Activated CD8-positive, alpha-beta memory T cell treated with anti-CD3 and anti-CD28 coated beads, Interleukin-2, amount 50 U/mL, for 48 hours (primary cell): ENCODE data around the gene IL1RN.
"Not testable (repeated sequence)": the region's sequence is repeated elsewhere in the genome, so short reads cannot be mapped to it uniquely, and the experiment has no call there.

Experiments used
- DNase-seq: peaks from one replicate; pipeline ENCODE4 v3.0.0-alpha.2; 2020

Gene IL1RN

GRCh38 chr2:113126845-113127645, at the start of gene IL1RN:
Gene IL1RN (plus strand): TSS chr2:113127598. CDS start chr2:113127625, 27 bp downstream.
- DNase-seq, result no peak

- no peak for DNase-seq
Measured at GRCh38 chr2:113077921-113078320, 49.5 kb upstream of the IL1RN start.

- DNase-seq, result no peak
Measured at GRCh38 chr2:113078350-113078839, 49.0 kb upstream of the IL1RN start.

- no peak for DNase-seq
Measured at GRCh38 chr2:113079131-113079530, 48.3 kb upstream of the IL1RN start.

GRCh38 chr2:113080134-113080533, 47.3 kb upstream of the IL1RN start:
- peak; percentile 81 for DNase-seq

GRCh38 chr2:113081488-113082210, 45.7 kb upstream of the IL1RN start:
- no peak for DNase-seq

- DNase-seq, result no peak
Measured at GRCh38 chr2:113083296-113083695, 44.1 kb upstream of the IL1RN start.

- no peak for DNase-seq
Measured at GRCh38 chr2:113084249-113085000, 43.0 kb upstream of the IL1RN start.

GRCh38 chr2:113085542-113085941, 41.9 kb upstream of the IL1RN start:
- DNase-seq, result no peak

GRCh38 chr2:113088213-113088992, 39.0 kb upstream of the IL1RN start:
- DNase-seq, result no peak

GRCh38 chr2:113089916-113090315, 37.5 kb upstream of the IL1RN start:
- DNase-seq, result no peak

GRCh38 chr2:113091231-113091896, 36.0 kb upstream of the IL1RN start:
- DNase-seq, result no peak

GRCh38 chr2:113092864-113093612, 34.4 kb upstream of the IL1RN start:
- no peak for DNase-seq

- DNase-seq, result no peak
Measured at GRCh38 chr2:113093613-113093977, 33.8 kb upstream of the IL1RN start.

GRCh38 chr2:113096306-113096705, 31.1 kb upstream of the IL1RN start:
- DNase-seq, result not testable (repeated sequence)

GRCh38 chr2:113096842-113097618, 30.4 kb upstream of the IL1RN start:
- not testable (repeated sequence) for DNase-seq

- DNase-seq, result no peak
Measured at GRCh38 chr2:113098041-113098440, 29.4 kb upstream of the IL1RN start.

- no peak for DNase-seq
Measured at GRCh38 chr2:113098532-113098931, 28.9 kb upstream of the IL1RN start.

- no peak for DNase-seq
Measured at GRCh38 chr2:113102133-113102532, 25.3 kb upstream of the IL1RN start.

GRCh38 chr2:113103277-113103676, 24.1 kb upstream of the IL1RN start:
- no peak for DNase-seq
